ENCODE results near the gene DNAJC13. TPM values are rescaled to one million over a fixed set of nuclear protein-coding genes. Genes with fewer than 3 reads are reported as not detected.

DNAJC13 gene
- total and polyA plus RNA-seq, 4 donors = 6.3 to 22.8 (median 15.4) TPM

DNA sequence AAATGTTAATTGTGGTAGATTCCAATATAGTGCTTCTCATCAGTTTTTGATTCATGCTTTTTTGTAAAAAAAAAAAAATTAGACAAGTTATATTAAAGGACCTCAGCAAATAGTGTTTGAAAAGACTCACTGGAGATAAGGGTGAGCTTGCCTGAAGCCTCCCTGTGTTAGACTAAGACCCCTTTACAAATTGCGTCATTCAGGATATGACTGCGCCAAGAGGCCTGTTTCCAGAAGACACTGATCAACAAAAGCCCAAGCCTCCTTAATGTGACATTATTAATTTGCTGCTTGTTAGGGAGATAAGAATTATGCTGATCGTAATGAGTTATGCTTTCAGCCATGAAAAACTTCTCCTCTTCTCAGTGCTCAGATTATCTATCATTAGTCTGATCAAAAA, 13.0 kb upstream of the DNAJC13 start:
- H3K27me3 ChIP-seq (ENCODE audit: control insufficient read depth in 4 of 4, insufficient read depth in 4 of 4, low read length in 3 of 4) = no peaks in the 10 kb centered on the region
- TF ChIP-seq RAD21 (IDR thresholded peaks at IDR 0.05) (no peak), RXRA (IDR thresholded peaks at IDR 0.05) (no peak)
- H3K9ac ChIP-seq (ENCODE audit: low read depth in 1 of 2, low read length in 2 of 2) = no peak overlapping the region
- no peaks in the 10 kb centered on the region for H3K4me1 ChIP-seq (ENCODE audit: control insufficient read depth in 4 of 4, insufficient read depth in 4 of 4, low read length in 3 of 4)
- no peak overlapping the region for H3K4me3 ChIP-seq (ENCODE audit: low read depth in 1 of 3, low read length in 3 of 3)
- H3K9me3 ChIP-seq (ENCODE audit: control insufficient read depth in 4 of 4, low read length in 3 of 4) = no peaks in the 10 kb centered on the region
- WGBS = 84% methylated on average over 3 of the region's 3 CpGs
- H3K27ac ChIP-seq (ENCODE audit: low read depth in 1 of 2, low read length in 2 of 2) = no peak overlapping the region
- no peak for DNase-seq (ENCODE audit: low spot score)
- H3K36me3 ChIP-seq (ENCODE audit: control insufficient read depth in 4 of 4, insufficient read depth in 3 of 4, low read depth in 1 of 4, low read length in 3 of 4) = no peaks in the 10 kb centered on the region

DNA sequence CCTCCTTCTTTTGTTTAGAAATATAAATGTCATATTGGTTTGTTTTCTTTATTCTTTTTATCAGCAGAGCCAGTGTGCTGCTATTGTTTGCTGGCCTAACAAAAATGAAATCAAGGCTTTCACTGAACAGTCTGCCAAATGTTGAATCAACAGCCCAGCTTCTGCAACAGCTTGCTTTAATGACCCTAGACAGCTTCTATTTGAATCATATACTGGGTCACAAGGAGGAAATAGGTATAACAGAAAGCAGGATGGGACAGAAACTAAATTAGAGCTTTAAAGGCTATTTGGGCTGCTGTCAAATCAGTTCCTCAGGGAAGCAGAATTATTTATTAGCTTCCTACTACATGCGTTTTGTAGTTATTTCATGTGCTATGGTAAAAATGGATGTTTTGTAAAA, 12.1 kb upstream of the DNAJC13 start:
- no peak for DNase-seq (ENCODE audit: low spot score)
- WGBS = 70% methylated on average over 1 of the region's 1 CpG
- TF ChIP-seq RXRA (IDR thresholded peaks at IDR 0.05) (no peak), HNF4G (IDR thresholded peaks at IDR 0.05) (no peak), FOXA1 (IDR thresholded peaks at IDR 0.05) (no peak)
- TF ChIP-seq, protein P1, sequence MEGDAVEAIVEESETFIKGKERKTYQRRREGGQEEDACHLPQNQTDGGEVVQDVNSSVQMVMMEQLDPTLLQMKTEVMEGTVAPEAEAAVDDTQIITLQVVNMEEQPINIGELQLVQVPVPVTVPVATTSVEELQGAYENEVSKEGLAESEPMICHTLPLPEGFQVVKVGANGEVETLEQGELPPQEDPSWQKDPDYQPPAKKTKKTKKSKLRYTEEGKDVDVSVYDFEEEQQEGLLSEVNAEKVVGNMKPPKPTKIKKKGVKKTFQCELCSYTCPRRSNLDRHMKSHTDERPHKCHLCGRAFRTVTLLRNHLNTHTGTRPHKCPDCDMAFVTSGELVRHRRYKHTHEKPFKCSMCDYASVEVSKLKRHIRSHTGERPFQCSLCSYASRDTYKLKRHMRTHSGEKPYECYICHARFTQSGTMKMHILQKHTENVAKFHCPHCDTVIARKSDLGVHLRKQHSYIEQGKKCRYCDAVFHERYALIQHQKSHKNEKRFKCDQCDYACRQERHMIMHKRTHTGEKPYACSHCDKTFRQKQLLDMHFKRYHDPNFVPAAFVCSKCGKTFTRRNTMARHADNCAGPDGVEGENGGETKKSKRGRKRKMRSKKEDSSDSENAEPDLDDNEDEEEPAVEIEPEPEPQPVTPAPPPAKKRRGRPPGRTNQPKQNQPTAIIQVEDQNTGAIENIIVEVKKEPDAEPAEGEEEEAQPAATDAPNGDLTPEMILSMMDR (IDR thresholded peaks at IDR 0.05; ENCODE audit: low read depth, low read length, missing input control) = no peak
- TF ChIP-seq, protein P2, sequence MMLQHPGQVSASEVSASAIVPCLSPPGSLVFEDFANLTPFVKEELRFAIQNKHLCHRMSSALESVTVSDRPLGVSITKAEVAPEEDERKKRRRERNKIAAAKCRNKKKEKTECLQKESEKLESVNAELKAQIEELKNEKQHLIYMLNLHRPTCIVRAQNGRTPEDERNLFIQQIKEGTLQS (IDR thresholded peaks at IDR 0.05) = no peak
- Histone ChIP-seq H3K27ac (ENCODE audit: low read depth in 1 of 2, low read length in 2 of 2) (no peak overlapping the region), H3K4me3 (ENCODE audit: low read depth in 1 of 3, low read length in 3 of 3) (no peak overlapping the region), H3K9me3 (ENCODE audit: control insufficient read depth in 4 of 4, low read length in 3 of 4) (no peaks in the 10 kb centered on the region), H3K9ac (ENCODE audit: low read depth in 1 of 2, low read length in 2 of 2) (no peak overlapping the region), H3K27me3 (ENCODE audit: control insufficient read depth in 4 of 4, insufficient read depth in 4 of 4, low read length in 3 of 4) (no peaks in the 10 kb centered on the region), H3K4me1 (ENCODE audit: control insufficient read depth in 4 of 4, insufficient read depth in 4 of 4, low read length in 3 of 4) (no peaks in the 10 kb centered on the region), H3K36me3 (ENCODE audit: control insufficient read depth in 4 of 4, insufficient read depth in 3 of 4, low read depth in 1 of 4, low read length in 3 of 4) (no peaks in the 10 kb centered on the region)

DNA sequence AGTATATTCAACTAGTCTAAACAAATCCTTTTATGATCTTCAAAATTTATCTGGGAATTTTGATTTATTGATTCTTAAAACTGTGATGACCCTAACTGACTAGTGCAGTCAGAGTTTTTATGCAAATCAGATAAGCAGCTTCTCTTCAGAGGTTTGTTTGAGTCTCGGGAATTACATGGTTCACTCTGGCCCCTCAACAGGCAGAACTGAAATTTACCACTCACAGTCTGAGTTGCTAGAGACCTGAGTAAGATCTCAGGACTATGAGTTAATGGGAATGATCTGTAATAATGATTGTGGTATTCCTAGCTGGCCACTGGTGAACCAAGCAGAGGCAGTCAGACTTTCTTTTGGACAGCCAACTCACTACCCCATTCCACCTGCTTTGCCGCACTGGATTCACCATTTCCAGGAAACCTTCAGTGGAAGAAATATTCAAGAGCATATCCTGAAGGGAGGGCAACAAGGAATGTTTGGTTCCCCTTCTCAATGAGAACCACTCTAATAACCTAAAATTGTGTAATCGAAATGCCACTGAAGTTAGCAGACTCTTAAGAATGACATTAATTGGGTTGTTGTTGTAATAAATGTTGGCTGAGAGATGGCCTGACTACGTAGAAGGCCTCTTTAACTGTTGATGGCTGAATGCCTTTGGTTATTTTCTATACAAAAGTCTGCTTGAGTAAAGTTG, 11.5 kb upstream of the DNAJC13 start:
- H3K36me3 ChIP-seq (ENCODE audit: control insufficient read depth in 4 of 4, insufficient read depth in 3 of 4, low read depth in 1 of 4, low read length in 3 of 4) = no peaks in the 10 kb centered on the region
- H3K9me3 ChIP-seq (ENCODE audit: control insufficient read depth in 4 of 4, low read length in 3 of 4) = no peaks in the 10 kb centered on the region
- no peaks in the 10 kb centered on the region for H3K27me3 ChIP-seq (ENCODE audit: control insufficient read depth in 4 of 4, insufficient read depth in 4 of 4, low read length in 3 of 4)
- TF ChIP-seq, protein P3, sequence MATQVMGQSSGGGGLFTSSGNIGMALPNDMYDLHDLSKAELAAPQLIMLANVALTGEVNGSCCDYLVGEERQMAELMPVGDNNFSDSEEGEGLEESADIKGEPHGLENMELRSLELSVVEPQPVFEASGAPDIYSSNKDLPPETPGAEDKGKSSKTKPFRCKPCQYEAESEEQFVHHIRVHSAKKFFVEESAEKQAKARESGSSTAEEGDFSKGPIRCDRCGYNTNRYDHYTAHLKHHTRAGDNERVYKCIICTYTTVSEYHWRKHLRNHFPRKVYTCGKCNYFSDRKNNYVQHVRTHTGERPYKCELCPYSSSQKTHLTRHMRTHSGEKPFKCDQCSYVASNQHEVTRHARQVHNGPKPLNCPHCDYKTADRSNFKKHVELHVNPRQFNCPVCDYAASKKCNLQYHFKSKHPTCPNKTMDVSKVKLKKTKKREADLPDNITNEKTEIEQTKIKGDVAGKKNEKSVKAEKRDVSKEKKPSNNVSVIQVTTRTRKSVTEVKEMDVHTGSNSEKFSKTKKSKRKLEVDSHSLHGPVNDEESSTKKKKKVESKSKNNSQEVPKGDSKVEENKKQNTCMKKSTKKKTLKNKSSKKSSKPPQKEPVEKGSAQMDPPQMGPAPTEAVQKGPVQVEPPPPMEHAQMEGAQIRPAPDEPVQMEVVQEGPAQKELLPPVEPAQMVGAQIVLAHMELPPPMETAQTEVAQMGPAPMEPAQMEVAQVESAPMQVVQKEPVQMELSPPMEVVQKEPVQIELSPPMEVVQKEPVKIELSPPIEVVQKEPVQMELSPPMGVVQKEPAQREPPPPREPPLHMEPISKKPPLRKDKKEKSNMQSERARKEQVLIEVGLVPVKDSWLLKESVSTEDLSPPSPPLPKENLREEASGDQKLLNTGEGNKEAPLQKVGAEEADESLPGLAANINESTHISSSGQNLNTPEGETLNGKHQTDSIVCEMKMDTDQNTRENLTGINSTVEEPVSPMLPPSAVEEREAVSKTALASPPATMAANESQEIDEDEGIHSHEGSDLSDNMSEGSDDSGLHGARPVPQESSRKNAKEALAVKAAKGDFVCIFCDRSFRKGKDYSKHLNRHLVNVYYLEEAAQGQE (IDR thresholded peaks at IDR 0.05) = no peak
- TF ChIP-seq EGR1 (IDR thresholded peaks at IDR 0.05; ENCODE audit: low read depth in 2 of 2) (no peak), RXRA (IDR thresholded peaks at IDR 0.05) (no peak), HNF4A (conservative IDR thresholded peaks at IDR 0.05) (no peak), NR2F2 (IDR thresholded peaks at IDR 0.05) (no peak), FOXA1 (IDR thresholded peaks at IDR 0.05) (no peak), TAF1 (conservative IDR thresholded peaks at IDR 0.05) (no peak), RAD21 (IDR thresholded peaks at IDR 0.05) (no peak), JUND (IDR thresholded peaks at IDR 0.05) (no peak), YY1 (IDR thresholded peaks at IDR 0.05) (no peak)
- TF ChIP-seq, protein P4, sequence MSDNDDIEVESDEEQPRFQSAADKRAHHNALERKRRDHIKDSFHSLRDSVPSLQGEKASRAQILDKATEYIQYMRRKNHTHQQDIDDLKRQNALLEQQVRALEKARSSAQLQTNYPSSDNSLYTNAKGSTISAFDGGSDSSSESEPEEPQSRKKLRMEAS (IDR thresholded peaks at IDR 0.05) = no peak
- TF ChIP-seq, protein P1 (IDR thresholded peaks at IDR 0.05; ENCODE audit: low read depth, low read length, missing input control) = no peak
- H3K27ac ChIP-seq (ENCODE audit: low read depth in 1 of 2, low read length in 2 of 2) = no peak overlapping the region
- H3K9ac ChIP-seq (ENCODE audit: low read depth in 1 of 2, low read length in 2 of 2) = no peak overlapping the region
- WGBS = 91% methylated on average over 4 of the region's 4 CpGs
- H3K4me3 ChIP-seq (ENCODE audit: low read depth in 1 of 3, low read length in 3 of 3) = no peak overlapping the region
- DNase-seq (ENCODE audit: low spot score) = no peak
- no peaks in the 10 kb centered on the region for H3K4me1 ChIP-seq (ENCODE audit: control insufficient read depth in 4 of 4, insufficient read depth in 4 of 4, low read length in 3 of 4)

All from liver (tissue), 9 donors.